GM18861 (cell line): ENCODE data around the gene STEAP3.

Source experiments
- ATAC-seq: cut with Tn5 transposase; IDR thresholded peaks from one replicate; pipeline ENCODE4 v1.9.1; 2021; ENCODE audit not compliant: unreplicated experiment

Gene STEAP3

GRCh38 chr2:119245841-119246230 is 22.2 kb downstream of the STEAP3 start:
- no peak for ATAC-seq

- no peak for ATAC-seq
Observed at GRCh38 chr2:119246884-119247843, 23.5 kb downstream of the STEAP3 start.

- no peak for ATAC-seq
Observed at GRCh38 chr2:119247844-119248271, 24.2 kb downstream of the STEAP3 start.

GRCh38 chr2:119248311-119248710 is 24.7 kb downstream of the STEAP3 start:
- ATAC-seq: no peak

- ATAC-seq: no peak
Observed at GRCh38 chr2:119248751-119249150, 25.1 kb downstream of the STEAP3 start.

GRCh38 chr2:119249311-119249710 is 25.7 kb downstream of the STEAP3 start:
- no peak for ATAC-seq

GRCh38 chr2:119249855-119250717 is 26.5 kb downstream of the STEAP3 start:
- no peak for ATAC-seq

- no peak for ATAC-seq
Observed at GRCh38 chr2:119250718-119251290, 27.2 kb downstream of the STEAP3 start.

GRCh38 chr2:119251652-119252051 is 28.0 kb downstream of the STEAP3 start:
- no peak for ATAC-seq

GRCh38 chr2:119252186-119253113 is 28.8 kb downstream of the STEAP3 start:
- no peak for ATAC-seq

- no peak for ATAC-seq
Observed at GRCh38 chr2:119253114-119253702, 29.6 kb downstream of the STEAP3 start.

GRCh38 chr2:119253760-119254600 is 30.3 kb downstream of the STEAP3 start:
- ATAC-seq: no peak

GRCh38 chr2:119254601-119255080 is 31.0 kb downstream of the STEAP3 start:
- no peak for ATAC-seq

GRCh38 chr2:119255760-119256581 is 32.3 kb downstream of the STEAP3 start:
- ATAC-seq: no peak

- ATAC-seq: no peak
Observed at GRCh38 chr2:119256582-119256921, 32.9 kb downstream of the STEAP3 start.

GRCh38 chr2:119257198-119257597 is 33.6 kb downstream of the STEAP3 start:
- ATAC-seq: no peak

- no peak for ATAC-seq
Observed at GRCh38 chr2:119259296-119259860, 35.7 kb downstream of the STEAP3 start.
